Suprapubic skin (tissue), 4 donors: Measurements from ENCODE around the gene ICA1. TPM values are rescaled to one million over a fixed set of nuclear protein-coding genes. Genes with fewer than 3 reads are reported as not detected.

ENCODE experiments used
- DNase-seq, 2 donors: peaks; one replicate each; pipeline ENCODE4 v3.0.0-alpha.2; 2019; ENCODE audit warnings: low spot score in 2 of 2
- H3K27ac ChIP-seq: fragments of 200-600 bp; sonication (generic); one replicate; pipeline ENCODE4 v1.5.1; 2019
- H3K27me3 ChIP-seq: fragments of 200-600 bp; sonication (generic); one replicate; pipeline ENCODE4 v1.5.1; 2019
- H3K36me3 ChIP-seq: fragments of 200-600 bp; sonication (generic); one replicate; pipeline ENCODE4 v1.5.1; 2019
- H3K4me1 ChIP-seq: fragments of 200-600 bp; sonication (generic); one replicate; pipeline ENCODE4 v1.5.1; 2019
- H3K4me3 ChIP-seq: fragments of 200-600 bp; sonication (generic); one replicate; pipeline ENCODE4 v1.5.1; 2019; ENCODE audit warnings: mild to moderate bottlenecking
- H3K9me3 ChIP-seq: fragments of 200-600 bp; sonication (generic); one replicate; pipeline ENCODE4 v1.5.1; 2019
- EP300 ChIP-seq: sonication (generic); formaldehyde crosslinking; IDR thresholded peaks from one replicate; pipeline ENCODE4 v1.6.1; 2017; ENCODE audit warnings: antibody characterized with exemption
- POLR2A ChIP-seq, 2 donors: fragments of 450-650 bp; IDR thresholded peaks; one replicate each; pipeline ENCODE4 v1.6.1; 2017; ENCODE audit warnings: antibody characterized with exemption in 2 of 2, mild to moderate bottlenecking in 2 of 2, moderate library complexity in 2 of 2
- POLR2AphosphoS5 ChIP-seq, 3 donors: sonication (generic); formaldehyde crosslinking; IDR thresholded peaks; one replicate each; pipeline ENCODE4 v1.6.1; 2017; ENCODE audit warnings: antibody characterized with exemption in 3 of 3
- WGBS: methylation state at CpG from one replicate; pipeline ENCODE4 v1.1.5; 2018; 5-methylcytosine and 5-hydroxymethylcytosine counted together
- total RNA-seq, 4 donors: library from RNA; depleted of rRNA; stranded (reverse); fragments of >200 nt; gene quantifications; one replicate each; pipeline ENCODE4 v1.1.0, GENCODE V29; 2016
- TF ChIP-seq, protein P1 (sequence below), 2 donors: fragments of 200-600 bp in 1 of 2; fragments of 450-650 bp in 1 of 2; sonication (generic) in 1 of 2; IDR thresholded peaks; one replicate each; pipeline ENCODE4 v1.5.1; 2016 to 2019; ENCODE audit warnings: antibody characterized with exemption in 2 of 2, mild to moderate bottlenecking in 1 of 2, moderate library complexity in 1 of 2

ICA1 gene
- total RNA-seq, 4 donors from 2014 or later, result 22.3 to 140 (median 38.8) TPM

DNA sequence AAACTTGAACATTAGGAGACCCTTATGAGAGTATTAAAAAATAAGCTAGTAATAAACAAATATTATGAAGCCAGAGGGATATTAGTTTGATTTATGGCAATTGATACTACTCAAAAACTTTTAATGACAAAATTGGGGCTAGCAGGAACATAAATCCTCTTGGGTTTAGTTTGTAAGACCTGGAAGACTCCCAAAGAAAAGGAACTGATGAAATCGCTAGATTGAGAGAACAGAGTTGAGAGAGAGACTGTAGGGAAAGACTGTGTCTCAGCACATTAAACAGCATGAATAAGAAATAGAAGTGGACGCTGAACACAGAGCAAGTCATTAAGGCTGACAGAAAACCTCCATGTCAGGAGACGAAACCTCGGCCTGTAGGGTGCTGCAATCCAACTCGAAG is 56.4 kb downstream of the ICA1 start:
- DNase-seq, result no peak
- H3K36me3 ChIP-seq, result no peaks in the 10 kb centered on the region
- peaks cover 15% of the 10 kb centered on the region for H3K4me1 ChIP-seq
- WGBS, result 65% methylated on average over 5 of the region's 5 CpGs
- H3K27me3 ChIP-seq, result no peaks in the 10 kb centered on the region
- H3K4me3 ChIP-seq, result no peak overlapping the region
- H3K27ac ChIP-seq, result no peak overlapping the region
- no peaks in the 10 kb centered on the region for H3K9me3 ChIP-seq
- no peak for TF ChIP-seq EP300

GRCh38 chr7:8205031-8205387 is 57.0 kb downstream of the ICA1 start:
- no peak overlapping the region for H3K4me3 ChIP-seq
- H3K27me3 ChIP-seq, result no peaks in the 10 kb centered on the region
- no peak for DNase-seq
- H3K4me1 ChIP-seq, result peaks cover 15% of the 10 kb centered on the region
- 70% methylated on average over 2 of the region's 2 CpGs for WGBS
- H3K36me3 ChIP-seq, result no peaks in the 10 kb centered on the region
- no peaks in the 10 kb centered on the region for H3K9me3 ChIP-seq
- TF ChIP-seq, protein P1, sequence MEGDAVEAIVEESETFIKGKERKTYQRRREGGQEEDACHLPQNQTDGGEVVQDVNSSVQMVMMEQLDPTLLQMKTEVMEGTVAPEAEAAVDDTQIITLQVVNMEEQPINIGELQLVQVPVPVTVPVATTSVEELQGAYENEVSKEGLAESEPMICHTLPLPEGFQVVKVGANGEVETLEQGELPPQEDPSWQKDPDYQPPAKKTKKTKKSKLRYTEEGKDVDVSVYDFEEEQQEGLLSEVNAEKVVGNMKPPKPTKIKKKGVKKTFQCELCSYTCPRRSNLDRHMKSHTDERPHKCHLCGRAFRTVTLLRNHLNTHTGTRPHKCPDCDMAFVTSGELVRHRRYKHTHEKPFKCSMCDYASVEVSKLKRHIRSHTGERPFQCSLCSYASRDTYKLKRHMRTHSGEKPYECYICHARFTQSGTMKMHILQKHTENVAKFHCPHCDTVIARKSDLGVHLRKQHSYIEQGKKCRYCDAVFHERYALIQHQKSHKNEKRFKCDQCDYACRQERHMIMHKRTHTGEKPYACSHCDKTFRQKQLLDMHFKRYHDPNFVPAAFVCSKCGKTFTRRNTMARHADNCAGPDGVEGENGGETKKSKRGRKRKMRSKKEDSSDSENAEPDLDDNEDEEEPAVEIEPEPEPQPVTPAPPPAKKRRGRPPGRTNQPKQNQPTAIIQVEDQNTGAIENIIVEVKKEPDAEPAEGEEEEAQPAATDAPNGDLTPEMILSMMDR (IDR thresholded peaks at IDR 0.05), result no peak
- TF ChIP-seq EP300 (no peak), POLR2A (IDR thresholded peaks at IDR 0.05) (no peak), POLR2AphosphoS5 (IDR thresholded peaks at IDR 0.05) (no peak)
- no peak overlapping the region for H3K27ac ChIP-seq

DNA sequence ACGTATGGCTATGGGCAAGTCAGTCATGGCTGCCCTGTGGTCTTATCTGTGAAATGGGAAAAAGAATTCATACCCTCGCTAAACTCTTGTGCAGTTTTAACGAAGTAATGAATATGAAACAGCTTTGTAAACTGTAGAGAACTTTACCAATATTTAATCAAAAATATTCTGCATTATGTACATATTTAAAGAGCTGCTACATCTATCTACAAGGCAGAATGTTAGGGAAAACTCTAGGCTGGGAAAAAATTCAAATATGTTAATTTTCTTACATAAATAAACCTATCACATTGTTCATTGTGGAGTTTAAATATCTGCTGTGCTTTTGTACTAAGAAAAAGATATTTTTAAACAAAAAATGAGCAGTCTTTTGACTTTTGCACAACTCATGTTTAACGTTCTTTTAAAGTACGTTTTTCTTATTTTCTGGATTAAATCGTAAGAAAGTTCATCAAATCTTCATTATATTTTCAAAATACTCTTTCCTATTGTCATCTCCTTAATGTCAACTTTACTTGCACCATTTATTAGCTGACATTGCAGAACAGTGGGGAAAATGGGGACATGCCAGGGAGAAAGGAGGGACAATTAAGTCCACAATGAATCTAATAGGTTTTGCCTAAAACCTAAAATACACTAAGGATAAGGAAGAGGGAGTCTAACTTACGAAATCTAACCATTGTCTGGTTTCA is 57.5 kb downstream of the ICA1 start:
- no peak for DNase-seq
- peaks cover 15% of the 10 kb centered on the region for H3K4me1 ChIP-seq
- no peaks in the 10 kb centered on the region for H3K27me3 ChIP-seq
- H3K9me3 ChIP-seq, result no peaks in the 10 kb centered on the region
- H3K27ac ChIP-seq, result no peak overlapping the region
- H3K36me3 ChIP-seq, result no peaks in the 10 kb centered on the region
- WGBS, result 88% methylated on average over 7 of the region's 7 CpGs
- no peak for TF ChIP-seq POLR2AphosphoS5 (IDR thresholded peaks at IDR 0.05)
- no peak for TF ChIP-seq POLR2A (IDR thresholded peaks at IDR 0.05)
- TF ChIP-seq, protein P1 (IDR thresholded peaks at IDR 0.05), result no peak
- no peak for TF ChIP-seq EP300
- H3K4me3 ChIP-seq, result no peak overlapping the region

- no peaks in the 10 kb centered on the region for H3K27me3 ChIP-seq
- TF ChIP-seq POLR2A (IDR thresholded peaks at IDR 0.05) (no peak), POLR2AphosphoS5 (IDR thresholded peaks at IDR 0.05) (no peak), EP300 (no peak)
- TF ChIP-seq, protein P1 (IDR thresholded peaks at IDR 0.05), result no peak
- no peaks in the 10 kb centered on the region for H3K9me3 ChIP-seq
- H3K4me1 ChIP-seq, result peaks cover 15% of the 10 kb centered on the region
- DNase-seq, result no peak
- H3K36me3 ChIP-seq, result no peaks in the 10 kb centered on the region
- no peak overlapping the region for H3K27ac ChIP-seq
- 32% methylated on average over 3 of the region's 3 CpGs for WGBS
- H3K4me3 ChIP-seq, result no peak overlapping the region
Observed at GRCh38 chr7:8201846-8202441, 60.0 kb downstream of the ICA1 start.

DNA sequence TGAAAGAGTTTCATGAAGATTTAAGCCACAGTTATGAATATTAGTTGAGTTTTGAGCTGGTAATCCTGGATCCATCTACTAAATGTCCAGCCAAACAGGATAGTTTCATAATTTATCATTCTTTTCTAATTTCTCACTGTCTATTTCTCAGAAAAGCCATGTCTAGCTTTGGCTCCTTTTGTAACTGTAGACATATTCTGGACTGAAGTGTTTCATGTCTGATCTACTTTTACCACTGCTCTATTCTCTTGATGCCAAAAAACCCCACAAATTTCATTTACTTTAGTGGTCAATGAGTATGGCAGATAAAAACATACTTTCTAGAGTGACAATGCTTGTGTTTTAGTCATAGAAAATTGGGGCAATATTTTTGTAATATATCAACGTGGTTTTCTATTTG is 61.2 kb downstream of the ICA1 start:
- Histone ChIP-seq H3K27ac (no peak overlapping the region), H3K27me3 (no peaks in the 10 kb centered on the region), H3K4me3 (no peak overlapping the region), H3K36me3 (no peaks in the 10 kb centered on the region), H3K4me1 (peaks cover 12% of the 10 kb centered on the region), H3K9me3 (no peaks in the 10 kb centered on the region)
- 81% methylated on average over 1 of the region's 1 CpG for WGBS
- TF ChIP-seq, protein P1 (IDR thresholded peaks at IDR 0.05), result no peak
- no peak for TF ChIP-seq EP300
- TF ChIP-seq POLR2AphosphoS5 (IDR thresholded peaks at IDR 0.05), result no peak
- TF ChIP-seq POLR2A (IDR thresholded peaks at IDR 0.05), result no peak
- no peak for DNase-seq
